ELR (cell line): Measurements from ENCODE around the gene TMPRSS7.
"Not testable (repeated sequence)": the region's sequence is repeated elsewhere in the genome, so short reads cannot be mapped to it uniquely, and the experiment has no call there.

Source experiments
- DNase-seq: peaks from one replicate; pipeline ENCODE4 v3.0.0-alpha.2; 2015; ENCODE audit warnings: low read depth

Gene TMPRSS7

DNA sequence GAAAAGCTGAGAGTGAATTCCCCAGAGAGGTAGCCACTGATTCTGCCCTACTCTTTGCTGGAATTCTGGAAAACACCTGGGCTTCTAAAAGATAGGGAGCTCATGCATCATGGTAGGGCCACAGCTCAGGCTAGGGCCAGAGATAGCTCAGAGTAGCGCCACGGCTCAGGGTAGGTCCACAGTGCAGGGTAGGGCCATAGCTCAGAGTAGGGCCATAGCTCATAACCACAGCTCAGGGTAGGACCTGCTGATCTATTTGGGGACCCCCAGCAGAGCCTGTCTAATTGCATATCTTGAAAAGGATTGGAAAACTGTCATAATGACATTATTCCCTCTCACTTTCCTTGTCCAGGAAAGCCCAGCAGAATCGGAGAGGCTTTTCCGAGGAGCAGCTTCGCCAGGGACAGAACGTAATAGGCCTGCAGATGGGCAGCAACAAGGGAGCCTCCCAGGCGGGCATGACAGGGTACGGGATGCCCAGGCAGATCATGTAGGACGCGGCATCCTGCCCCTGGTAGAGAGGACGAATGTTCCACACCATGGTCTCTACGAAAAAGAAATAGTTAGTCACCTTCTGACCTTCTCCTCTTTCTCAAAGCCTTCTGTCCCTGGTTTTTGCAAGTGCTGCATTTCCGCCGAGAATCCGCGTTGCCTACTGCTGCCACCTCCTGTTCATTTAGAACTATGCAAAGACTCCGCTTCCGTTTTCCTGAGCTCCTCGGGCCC lies 21.3 kb upstream of the TMPRSS7 start:
- peak; percentile 83 for DNase-seq

DNA sequence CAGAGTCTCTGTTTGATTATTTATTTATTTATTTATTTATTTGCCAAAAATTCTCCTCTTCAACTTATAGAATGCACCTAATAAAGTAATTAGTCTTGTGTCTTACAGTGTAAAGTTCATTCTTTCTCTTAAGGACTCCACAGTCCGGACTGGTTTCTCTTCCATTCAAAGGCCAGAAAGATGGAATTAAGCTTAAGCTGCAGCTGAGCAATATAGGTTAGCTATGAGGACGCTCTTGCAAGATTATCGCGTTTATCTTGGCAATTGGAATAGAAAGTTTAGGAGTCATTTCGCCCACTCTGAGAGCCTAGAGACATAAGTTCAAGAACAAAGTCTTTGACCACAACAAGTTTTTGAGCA lies 20.8 kb upstream of the TMPRSS7 start:
- no peak for DNase-seq

DNA sequence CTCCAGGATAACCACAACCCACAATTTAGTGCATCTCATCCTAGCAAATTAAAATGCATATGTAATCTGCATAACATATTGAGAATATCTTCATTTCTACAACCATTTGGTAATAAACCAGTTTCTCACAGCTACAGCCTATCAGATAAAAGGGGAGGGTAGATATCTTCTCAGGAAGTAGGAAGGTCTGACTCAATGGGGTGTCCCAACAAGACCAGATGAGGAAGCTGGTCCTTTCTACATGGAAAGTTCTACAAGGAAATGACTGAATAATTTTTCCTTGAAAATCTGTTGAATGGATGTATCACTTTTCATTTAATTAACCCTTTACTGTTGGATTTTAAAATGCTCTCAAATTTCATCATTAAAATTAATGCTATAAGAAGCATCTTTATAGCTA lies 17.4 kb upstream of the TMPRSS7 start:
- DNase-seq = peak; percentile 46

DNA sequence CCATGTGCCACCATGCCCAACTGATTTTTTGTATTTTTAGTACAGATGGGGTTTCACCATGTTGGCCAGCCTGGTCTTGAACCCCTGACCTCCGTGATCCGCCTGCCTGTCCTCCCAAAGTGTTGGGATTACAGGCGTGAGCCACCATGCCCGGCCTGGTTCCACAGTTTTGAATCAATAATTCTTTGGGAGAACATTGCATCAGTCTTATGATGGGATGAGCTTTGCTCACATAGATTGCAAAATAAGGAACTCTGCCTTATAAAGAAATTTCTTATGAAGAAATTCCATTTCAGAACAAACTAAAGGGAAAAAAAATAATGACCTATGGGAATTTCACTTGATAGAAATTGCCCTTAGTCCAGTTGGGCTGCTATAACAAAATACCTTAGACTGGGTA lies 15.8 kb upstream of the TMPRSS7 start:
- DNase-seq = no peak

DNA sequence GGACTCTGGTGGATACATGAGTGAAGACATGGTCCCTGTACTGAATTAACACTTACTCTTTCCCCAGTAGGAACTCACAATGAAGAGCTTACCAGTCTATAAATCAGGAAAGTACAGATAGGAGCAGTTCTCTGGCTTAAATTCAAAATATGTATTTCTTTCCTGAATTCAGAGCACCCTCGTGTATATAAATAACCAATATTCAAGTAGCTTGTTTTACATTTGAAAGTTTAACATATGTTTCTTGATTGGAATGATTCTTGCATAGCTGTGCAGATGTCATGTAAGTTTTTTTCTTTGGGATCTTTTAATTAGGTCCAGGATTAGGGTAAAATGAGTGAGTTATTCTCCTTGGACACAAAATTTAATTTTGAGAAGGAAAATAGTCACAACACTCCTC lies 14.8 kb upstream of the TMPRSS7 start:
- DNase-seq = no peak

DNA sequence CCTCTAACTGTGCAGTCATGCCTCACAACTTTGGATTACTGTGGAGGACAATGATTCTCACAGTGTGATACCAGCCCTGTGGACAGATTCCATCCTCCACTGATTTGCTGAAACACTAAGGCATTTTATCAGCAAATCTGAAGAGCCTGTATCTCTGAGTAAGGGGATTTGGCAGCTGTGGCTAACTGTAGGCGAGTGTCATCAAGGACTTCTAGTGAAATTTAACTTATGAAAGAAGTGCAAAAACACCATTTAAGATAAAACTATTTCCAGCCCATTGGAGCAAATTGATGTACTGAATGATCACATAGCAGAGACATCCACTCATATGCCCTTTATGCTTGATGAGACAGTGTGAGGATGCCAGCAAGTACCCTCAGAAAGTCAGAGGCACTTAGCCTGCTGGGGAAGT lies 13.9 kb upstream of the TMPRSS7 start:
- DNase-seq = no peak

DNA sequence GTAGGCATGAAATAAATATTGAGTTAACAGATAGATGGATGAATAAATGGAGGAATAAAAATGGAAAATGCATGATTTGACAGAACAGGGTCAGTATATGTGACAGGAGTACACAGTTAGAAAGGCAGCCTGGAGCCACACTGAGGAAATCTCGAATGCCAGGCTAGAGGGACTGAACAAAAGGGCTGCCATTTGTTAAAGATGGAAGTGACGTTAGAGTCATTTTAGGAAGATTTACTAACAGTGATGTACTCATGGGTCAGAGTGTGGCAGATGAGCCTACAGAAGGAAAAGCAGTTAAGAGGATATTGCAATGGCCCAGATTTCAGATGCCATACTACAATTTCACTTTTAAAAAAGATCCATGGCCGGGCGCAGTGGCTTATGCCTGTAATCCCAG lies 7.4 kb upstream of the TMPRSS7 start:
- DNase-seq = no peak

DNA sequence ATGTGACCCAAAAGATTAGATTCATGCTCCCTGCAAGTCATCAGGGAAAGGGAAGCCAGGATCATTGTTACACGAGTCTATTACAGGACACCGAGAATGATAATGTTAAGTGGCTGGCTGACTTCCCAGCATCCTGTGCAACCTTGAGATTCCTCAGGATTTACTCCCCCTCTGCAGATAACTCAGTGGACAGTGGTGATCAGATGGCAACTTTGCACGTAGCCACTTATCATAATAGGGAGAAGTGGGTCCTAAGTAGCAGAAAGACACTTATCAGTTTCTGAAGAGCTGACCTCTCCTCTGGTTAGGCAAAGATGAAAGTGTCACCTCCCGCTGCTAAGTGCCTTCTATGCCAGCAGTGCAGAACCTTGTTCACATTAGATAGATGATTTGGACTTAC lies 6.7 kb upstream of the TMPRSS7 start:
- DNase-seq = no peak

DNA sequence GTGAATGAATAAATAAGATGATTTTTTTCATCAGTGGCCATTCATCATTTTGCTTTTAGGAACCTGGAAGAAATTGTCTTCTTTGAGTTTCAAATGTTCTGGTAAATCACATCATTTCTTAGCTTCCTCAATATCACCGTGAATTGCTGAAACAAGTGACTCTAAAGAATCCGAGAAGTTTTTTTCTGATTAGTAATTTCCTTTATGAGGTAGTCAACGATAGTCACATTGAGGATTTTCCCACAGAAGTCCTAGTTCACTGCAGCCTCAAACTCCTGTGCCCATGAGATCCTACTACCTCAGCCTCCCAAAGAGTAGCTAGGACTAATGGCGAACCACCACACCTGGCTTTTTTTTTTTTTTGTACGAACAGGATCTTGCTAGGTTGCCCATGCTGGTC lies 3.6 kb upstream of the TMPRSS7 start:
- peak; percentile 89 for DNase-seq

DNA sequence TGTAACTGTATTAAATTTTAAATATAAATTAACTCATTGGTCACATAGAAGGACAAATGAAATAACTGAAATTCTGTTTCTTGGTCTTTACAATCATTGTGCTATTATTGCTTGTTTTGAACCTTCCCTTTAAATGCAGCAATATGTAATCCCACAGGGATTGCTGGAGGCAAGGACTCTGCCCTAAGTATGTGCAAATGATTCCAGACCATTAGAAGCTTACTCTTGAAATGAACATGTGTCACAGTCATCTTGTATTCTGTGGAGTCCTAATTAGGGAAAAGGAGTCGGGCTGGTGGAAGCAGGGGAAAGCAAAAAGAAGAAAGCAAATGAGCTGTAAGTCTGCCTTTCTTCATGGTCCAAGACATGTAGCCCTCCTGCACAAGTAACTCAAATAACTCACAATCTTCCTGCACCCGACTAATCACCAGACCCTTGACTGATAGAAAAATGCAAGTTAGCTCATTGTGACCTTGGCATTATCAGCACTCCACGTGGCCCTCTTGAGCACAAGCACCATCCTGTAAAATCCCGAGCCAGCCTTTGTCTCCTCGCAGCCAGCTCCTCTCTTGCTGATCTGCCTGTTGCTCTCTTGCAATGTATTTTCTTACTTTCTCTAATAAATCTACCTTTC lies 2.3 kb upstream of the TMPRSS7 start:
- no peak for DNase-seq

DNA sequence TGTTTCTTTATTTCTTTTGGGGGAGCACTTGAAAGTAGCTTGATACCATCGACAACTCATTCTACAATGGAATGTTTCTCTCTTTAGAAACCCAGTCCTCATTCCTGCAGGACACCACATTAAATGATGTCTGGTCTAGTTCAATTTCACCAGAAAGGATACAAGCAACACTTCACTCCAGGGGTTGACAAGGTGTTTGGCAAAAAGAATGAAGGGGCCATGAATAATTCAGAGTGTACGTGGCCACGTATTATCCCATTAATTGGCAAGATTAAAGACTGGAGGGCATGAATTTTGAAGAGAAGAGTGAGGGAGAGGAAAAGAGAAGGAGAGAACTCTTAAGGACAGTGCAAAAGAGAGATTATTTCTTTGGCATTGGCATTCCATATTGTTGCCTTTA lies 705 bp downstream of the TMPRSS7 start:
- DNase-seq = no peak

DNA sequence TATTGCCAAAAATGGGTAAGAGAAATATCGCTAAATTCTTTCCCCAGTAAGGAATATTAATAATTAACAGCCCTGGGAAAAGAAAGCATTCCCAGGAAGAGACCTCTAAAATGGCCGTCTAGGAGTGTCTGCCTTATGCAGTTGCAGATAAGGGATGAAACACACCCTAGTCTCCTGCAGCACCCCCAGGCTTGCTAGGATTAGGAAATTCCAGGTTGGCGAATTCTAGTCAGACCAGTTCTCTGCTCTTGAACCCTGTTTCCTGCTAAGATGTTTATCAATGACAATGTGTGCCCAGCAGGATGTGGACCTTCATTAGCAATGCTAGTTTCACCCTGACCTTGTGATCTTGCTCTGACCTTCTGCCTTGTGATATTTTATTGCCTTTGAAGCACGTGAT lies 2.7 kb downstream of the TMPRSS7 start:
- not testable (repeated sequence) for DNase-seq

DNA sequence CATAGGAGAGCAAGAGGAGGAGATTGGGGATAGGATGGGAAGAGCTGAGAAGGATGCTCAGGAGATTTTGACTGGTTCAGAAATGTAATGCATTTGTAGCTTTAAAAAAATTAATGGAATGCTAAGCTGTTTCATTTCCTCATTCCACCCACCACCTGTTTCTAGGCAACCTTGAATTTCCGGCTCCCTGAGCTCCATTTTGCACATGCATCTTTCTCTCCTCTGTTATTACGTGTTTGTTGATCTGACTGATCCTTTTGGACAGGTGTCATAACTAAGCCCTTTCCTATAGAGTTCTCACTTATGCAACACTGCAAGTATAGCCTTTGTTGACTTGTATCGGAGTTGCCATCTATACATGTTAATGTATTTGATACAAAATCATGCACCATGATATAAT lies 4.3 kb downstream of the TMPRSS7 start:
- DNase-seq = peak; percentile 70

DNA sequence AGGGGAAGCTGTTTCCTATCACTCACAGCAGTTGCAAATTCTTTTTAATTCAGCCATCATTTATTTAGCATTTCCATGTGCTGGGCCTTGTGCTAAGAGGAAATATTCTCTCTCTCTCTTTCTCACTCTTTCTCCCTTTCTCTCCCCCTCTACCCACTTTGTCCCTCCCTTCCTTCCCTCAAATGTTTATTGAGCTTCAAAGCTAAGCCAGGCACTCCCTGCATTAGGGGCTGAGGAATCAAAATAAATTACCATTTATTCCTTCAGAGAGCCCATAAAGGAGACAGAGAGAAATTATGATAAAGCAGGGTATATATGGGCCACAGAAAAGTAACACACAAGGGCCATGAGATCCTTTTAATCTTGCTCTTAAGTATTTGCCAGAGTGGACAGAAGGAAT lies 6.8 kb downstream of the TMPRSS7 start:
- DNase-seq = no peak

DNA sequence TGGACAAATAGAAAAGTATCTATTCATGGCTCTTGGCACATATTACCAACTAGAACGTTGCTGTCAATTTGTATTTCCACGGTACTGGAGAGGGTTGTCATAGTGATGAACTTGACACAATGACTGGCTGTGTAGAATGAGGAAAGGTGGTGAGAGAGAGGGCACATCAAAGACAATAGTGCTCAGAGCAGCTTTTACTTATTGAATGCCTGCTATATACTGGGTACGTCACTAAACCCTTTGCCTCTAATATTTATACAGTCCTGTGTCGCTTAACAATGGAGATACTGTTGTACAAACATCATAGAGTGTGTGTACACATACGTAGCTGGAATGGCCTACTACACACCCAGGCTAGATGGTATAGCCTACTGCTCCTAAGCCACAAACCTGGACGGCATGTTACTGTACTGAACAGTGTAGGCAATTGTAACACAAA lies 8.3 kb downstream of the TMPRSS7 start:
- no peak for DNase-seq

DNA sequence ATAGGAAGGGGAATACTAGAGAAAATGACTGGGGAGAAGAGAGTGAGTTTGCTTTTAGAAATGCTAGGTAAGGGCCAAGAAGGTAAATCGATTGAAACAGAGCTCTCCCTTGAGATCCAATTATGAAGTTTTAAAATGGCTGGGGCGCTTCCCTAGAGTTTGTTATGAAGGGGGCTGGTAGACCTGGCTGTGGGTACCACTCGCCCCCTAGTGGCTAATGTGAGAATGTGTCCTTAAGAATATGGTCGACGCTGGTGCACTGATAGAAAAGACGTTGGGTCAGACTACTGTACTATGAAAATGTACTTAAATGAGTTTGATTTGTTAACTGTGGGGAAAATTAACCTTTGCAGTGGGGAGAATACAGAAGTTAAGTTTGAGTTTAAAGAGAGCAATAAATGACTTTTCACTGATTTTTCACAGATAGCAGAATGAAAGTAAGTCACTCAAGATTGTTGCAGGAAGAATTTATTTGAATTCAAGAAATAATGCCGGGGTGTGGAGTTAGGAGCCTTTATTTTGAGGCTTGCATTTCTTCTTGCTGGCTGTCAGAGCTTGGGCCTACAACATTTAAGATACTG lies 9.2 kb downstream of the TMPRSS7 start:
- peak; percentile 88 for DNase-seq

DNA sequence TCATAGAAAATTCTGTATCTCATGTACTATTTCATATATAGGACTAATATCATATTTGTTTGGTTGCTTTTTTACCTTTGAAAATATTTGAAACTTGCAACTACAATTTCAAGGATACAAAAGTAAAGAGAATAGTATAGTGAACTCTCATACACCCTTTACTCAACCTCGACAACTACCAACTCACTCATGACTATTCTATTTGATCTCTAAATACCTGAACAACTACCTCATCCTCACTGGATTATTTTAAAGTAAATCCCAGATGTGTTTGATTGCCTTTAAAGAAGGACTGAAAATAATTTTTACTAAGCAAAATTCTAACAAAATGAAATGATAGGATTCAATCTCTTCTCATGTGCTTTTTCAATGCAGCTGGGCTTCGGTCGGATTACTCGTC lies 12.1 kb downstream of the TMPRSS7 start:
- DNase-seq = peak; percentile 59

DNA sequence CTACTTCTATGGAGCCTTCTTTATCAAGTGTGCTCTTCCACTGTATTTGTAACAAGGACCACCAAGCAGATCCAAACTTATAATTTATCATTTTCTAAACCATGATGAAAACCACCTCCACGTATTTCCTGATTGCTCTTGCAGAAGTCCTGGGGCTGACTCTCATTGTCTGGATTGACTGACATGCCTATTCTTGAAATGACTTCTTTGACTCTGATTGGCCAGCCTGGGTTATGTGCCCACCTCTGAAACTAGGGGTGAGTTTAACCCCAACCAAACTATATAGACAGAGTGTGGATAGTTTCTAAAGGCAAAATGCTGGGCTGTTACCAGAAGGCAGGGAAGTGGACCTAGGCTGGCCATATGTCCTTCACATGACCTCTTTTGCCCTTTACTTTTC lies 12.7 kb downstream of the TMPRSS7 start:
- DNase-seq = no peak

DNA sequence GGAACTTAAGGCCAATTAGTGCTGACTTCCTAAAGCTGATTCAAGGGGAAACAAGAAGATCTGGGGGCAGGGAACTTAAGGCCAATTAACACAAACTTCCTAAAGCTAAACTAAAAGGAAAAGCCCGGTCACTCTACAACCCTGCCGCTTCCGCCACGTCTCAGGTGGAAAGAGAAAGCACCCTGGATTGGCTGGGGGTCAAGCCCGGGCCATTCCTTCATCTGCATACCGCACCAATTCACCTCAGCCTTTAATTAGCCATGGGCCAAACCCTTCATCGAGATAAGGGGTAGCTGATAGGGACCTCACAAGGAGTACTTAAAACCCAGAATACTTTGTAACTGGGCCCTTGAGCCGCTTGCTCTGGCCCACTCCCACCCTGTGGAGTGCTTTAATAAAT lies 14.4 kb downstream of the TMPRSS7 start:
- no peak for DNase-seq

DNA sequence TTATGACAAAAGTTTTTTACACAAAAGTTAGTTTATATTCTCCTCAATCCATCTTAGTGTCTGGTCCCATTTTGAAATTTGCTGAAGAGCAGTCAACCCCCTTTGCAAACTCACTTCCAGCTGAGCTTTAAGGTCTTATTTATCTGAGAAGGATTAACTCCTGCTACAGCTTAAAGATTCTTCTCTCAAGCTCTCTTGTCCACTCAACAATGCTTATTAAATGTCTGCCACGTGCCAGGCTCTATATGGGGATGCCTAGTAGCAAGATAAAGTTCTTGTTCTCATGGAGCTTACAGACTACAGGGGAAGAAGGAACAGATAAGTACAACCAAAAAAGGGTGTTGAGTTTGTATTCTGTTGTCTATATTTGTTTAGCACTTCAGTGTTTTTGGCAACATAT lies 18.7 kb downstream of the TMPRSS7 start:
- DNase-seq = no peak

DNA sequence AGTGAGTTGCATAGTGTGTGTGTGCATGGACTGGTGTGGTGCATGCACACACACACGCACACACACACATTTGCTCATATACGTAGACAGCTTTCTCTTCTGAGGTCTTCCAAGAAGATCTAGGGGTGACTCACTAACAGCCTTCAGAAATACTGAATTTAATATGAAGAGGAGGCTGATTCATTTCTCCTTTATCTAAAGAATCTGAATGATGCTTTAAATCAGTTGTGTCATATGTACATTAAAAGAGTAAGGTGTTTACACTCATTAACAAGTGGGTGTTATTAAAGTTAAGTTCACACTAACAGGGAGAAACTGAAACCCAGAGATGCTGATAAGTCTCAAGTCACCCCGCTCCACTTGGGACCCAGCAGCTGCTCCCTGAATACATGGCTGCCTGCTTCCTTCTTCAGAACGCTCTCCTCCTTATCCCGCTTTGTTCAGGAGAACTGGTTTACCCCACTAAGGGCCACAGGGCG lies 22.0 kb downstream of the TMPRSS7 start:
- peak; percentile 92 for DNase-seq

DNA sequence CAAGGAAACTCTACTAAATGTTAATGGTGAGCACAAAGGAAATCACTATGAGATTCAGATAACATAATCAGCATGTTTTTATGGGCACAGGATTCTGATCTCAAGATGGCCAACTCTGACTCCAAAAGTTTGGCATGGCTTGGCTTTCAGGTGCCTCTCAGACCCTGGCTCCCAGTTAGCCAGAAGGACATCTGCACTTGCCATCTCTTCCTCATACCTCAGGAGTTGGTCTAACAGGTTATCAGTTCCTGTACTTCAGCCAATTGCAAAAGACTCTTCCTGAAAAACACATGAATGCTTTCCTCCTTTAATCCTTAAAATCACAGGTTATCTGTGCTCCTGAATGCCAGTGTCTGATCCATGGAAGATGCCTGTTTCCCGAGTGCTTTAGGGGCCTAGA lies 25.0 kb downstream of the TMPRSS7 start:
- no peak for DNase-seq

DNA sequence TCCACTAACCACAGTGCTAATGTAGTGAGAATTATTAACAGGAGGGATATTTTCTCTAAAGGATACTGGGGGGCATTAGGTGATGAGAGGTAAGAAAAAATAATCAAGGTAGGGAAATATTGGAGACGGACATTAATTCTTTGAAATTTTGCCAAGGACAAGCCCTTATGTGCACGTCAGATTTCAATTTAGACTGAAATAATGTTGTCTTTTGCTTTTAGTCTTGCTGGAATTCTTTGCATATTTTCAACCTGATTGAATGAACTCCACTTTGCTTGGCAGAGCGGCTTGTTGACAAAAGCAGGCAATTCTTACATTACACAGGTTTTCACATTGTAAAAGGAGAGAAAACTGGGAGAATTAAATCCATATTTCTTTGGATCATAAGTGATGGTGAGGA lies 26.6 kb downstream of the TMPRSS7 start:
- peak; percentile 39 for DNase-seq
